IPS-NIHi7 (cell line): ENCODE results near the gene TRIP10.
"Not testable (repeated sequence)": the region's sequence is repeated elsewhere in the genome, so short reads cannot be mapped to it uniquely, and the experiment has no call there.

Experiments
- DNase-seq: peaks from one replicate; pipeline ENCODE4 v3.0.0; 2012; ENCODE audit warnings: mixed read lengths; ENCODE audit errors: extremely low spot score

TRIP10 gene

DNA sequence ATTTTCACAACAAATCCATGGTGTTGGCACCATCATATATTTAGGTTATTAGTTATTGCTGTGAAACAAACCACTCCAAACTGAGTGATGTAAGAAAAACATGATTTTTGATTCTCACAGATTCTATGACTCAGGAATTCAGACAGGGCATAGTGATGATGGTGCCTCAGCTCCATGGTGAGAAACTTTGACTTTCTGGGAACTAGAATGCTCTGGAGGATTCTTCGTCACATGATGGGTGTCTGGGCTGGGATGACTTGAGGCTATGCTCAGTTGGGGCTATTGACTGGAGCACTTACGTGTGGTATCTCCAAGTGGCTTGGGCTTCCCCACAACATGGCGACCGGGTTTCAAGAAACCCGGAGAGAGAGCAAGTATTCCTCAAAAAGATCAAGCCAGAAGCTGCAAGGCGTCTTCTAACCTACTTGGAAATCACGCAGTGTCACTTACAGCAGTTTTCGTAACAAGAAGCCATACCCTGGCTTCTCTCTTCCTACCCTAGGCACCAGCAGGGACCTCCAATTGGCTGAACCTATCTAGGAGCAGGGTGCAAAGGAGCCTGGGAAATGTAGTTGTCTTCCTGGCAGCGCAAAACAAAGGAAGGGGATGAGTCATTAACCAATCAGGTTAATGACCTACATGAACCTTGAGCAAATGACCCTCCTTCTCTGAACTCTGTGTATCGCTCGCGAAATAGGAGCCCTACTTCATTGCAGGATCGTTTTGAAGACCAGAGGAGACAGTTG lies 55.4 kb downstream of the TRIP10 start:
- DNase-seq = no peak

DNA sequence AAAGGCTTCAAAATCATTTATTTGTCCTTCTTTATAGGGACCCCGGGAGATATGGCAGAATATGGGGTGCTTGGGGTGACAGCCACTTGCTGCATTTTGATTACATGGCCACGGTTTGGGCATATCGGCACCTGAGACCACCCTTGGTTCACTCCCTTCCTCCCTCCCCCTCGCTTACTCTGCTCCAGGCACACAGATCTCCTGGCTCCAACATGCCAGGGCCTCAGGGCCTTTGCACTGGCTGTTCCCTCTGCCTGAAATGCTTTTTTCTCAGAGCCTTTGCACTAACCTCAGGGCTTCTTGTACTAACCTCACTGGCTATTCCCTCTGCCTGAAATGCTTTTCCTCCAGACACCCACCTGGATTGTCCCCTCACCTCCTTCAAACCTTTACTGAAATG lies 56.8 kb downstream of the TRIP10 start:
- no peak for DNase-seq

DNA sequence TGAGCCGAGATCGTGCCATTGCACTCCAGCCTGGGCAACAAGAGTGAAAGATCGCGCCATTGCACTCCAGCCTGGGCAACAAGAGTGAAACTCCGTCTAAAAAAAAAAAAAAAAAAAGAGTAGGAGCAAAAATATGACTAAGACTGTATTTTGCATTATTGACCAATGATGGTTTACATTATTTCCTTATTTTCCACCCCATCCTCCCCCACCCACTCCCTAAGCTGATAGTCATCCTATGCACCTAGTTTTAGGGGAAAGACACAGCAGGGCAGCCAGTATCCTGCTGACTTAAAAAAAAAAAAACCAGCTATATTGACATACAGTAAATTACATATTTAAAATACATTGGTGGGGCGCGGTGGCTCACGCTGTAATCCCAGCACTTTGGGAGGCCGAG lies 58.2 kb downstream of the TRIP10 start:
- no peak for DNase-seq

DNA sequence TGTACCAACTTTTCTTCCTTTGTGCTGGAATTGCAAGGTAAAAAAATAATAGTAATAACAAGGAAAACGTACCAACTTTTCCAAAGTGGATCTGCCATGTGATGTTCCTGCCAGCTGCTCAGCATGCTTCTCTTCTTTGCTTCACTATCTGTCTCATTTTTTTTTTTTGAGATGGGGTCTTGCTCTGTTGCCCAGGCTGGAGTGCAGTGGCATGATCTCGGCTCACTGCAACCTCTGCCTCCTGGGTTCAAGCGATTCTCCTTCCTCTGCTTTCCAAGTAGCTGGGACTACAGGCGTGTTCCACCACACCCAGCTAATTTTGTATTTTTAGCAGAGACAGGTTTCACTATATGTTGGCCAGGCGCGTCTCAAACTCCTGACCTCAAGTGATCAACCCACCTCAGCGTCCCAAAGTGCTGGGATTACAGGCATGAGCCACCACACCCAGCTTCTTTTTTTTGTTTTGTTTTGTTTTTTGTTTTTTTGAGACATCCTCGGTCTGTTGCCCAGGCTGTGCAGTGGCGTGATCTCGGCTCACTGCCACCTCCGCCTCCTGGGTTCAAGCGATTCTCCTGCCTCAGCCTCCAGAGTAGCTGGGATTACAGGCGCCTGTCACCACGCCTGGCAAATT lies 60.8 kb downstream of the TRIP10 start:
- DNase-seq = not testable (repeated sequence)

DNA sequence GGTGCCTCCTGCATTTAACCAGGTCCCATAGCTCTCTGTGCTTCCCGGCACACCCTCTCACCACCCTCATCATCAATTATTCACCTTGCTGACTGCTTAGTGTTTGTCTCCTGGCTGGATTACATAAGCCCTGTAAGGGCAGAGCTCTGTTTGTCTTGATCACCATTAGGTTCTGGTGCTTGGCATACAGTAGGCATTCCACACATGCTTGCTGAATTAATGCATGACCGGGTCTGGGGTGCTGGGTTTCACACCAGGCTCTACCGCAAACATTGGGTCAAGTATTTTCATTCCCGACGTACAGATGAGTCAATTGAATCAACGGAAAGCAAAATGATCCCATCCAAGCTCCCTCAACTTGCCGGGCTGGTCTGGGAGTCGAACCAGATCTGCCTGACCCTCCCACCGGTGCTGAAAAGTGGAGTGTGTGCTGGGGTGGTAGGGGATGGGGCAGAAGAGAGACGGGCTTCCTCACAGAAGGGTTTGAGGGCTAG lies 61.6 kb downstream of the TRIP10 start:
- no peak for DNase-seq
